Fibroblast of lung (primary cell): ENCODE measurements around the gene SNAP29.

Source experiments
- EZH2 ChIP-seq: IDR thresholded peaks from 2 replicates; pipeline ENCODE4 v1.5.1; 2012; ENCODE audit warnings: low read length, control low read depth, mild to moderate bottlenecking; ENCODE audit errors: missing control alignments
- TF ChIP-seq, protein P1 (sequence below), 2 donors: IDR thresholded peaks in 1 of 2; conservative IDR thresholded peaks in 1 of 2; 1 replicate in 1 of 2; 2 replicates in 1 of 2; pipeline ENCODE4 v1.5.1; 2011 to 2012; ENCODE audit warnings: low read length in 2 of 2, control low read depth in 1 of 2, inconsistent platforms in 1 of 2, low read depth in 1 of 2, mild to moderate bottlenecking in 1 of 2

DNA sequence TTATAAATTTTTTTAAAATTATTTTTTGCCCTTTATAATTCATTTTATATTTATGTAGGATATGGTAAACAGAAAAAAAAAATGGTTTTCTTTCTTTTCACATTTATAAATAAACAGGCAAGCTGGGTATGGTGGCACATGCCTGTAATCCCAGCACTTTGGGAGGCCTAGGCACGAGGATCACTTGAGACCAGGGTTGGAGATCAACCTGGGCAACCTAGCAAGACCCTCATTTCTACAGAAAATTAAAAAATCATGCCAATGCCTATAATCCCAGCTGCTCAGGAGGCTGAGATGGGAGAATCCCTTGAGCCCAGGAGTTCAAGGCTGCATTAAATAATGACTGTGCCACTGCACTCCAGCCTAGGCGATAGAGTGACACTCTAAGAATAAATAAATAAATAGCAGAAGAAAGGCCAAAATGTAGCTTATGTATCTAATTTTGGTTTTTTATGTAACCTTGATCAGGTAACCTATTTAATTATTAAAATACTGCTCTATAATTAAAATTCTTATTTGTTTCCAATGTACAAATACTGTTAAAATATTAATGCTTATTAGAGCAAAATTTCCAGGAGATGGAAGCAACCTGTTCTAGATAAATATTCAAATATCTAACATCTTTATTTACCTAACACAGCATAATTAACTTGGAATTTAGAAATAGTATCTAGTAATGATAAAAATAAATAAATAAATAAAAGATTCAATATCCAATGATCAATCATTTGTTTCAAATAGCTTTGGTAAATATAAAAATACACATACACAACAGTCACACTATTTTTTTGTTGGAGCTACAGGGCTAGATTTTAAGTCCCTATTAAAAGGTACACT lies 21.6 kb upstream of the SNAP29 start:
- TF ChIP-seq, protein P1, sequence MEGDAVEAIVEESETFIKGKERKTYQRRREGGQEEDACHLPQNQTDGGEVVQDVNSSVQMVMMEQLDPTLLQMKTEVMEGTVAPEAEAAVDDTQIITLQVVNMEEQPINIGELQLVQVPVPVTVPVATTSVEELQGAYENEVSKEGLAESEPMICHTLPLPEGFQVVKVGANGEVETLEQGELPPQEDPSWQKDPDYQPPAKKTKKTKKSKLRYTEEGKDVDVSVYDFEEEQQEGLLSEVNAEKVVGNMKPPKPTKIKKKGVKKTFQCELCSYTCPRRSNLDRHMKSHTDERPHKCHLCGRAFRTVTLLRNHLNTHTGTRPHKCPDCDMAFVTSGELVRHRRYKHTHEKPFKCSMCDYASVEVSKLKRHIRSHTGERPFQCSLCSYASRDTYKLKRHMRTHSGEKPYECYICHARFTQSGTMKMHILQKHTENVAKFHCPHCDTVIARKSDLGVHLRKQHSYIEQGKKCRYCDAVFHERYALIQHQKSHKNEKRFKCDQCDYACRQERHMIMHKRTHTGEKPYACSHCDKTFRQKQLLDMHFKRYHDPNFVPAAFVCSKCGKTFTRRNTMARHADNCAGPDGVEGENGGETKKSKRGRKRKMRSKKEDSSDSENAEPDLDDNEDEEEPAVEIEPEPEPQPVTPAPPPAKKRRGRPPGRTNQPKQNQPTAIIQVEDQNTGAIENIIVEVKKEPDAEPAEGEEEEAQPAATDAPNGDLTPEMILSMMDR (conservative IDR thresholded peaks at IDR 0.05 in 1 of 2, IDR thresholded peaks at IDR 0.05 in 1 of 2; ENCODE audit: low read depth in 1 of 2, low read length in 2 of 2): no peak
- TF ChIP-seq EZH2: no peak
